Breast epithelium (tissue), 4 donors: Measurements from ENCODE around the gene DCAF10. TPM values are rescaled to one million over a fixed set of nuclear protein-coding genes. Genes with fewer than 3 reads are reported as not detected.
"Not testable (repeated sequence)": the region's sequence is repeated elsewhere in the genome, so short reads cannot be mapped to it uniquely, and the experiment has no call there.

Source experiments
- DNase-seq, 2 donors: peaks; one replicate each; pipeline ENCODE4 v3.0.0-alpha.2; 2019; ENCODE audit warnings: low spot score in 2 of 2
- H3K27ac ChIP-seq, 2 donors: fragments of 200-600 bp; sonication (generic) in 1 of 2; one replicate each; pipeline ENCODE4 v1.5.1; 2016 to 2019; ENCODE audit warnings: mild to moderate bottlenecking in 1 of 2
- H3K27me3 ChIP-seq, 2 donors: fragments of 200-600 bp; sonication (generic) in 1 of 2; one replicate each; pipeline versions ENCODE4 v1.5.1 to v1.6.0; 2017 to 2019; ENCODE audit warnings: control low read depth in 1 of 2, mild to moderate bottlenecking in 1 of 2
- H3K36me3 ChIP-seq: fragments of 200-600 bp; one replicate; pipeline ENCODE4 v1.5.1; 2019
- H3K4me1 ChIP-seq, 2 donors: fragments of 200-600 bp; sonication (generic); one replicate each; pipeline ENCODE4 v1.5.1; 2016 to 2019; ENCODE audit warnings: control low read depth in 1 of 2
- H3K4me3 ChIP-seq, 3 donors: fragments of 200-600 bp; sonication (generic); 1 replicate in 2 of 3; 2 replicates in 1 of 3; pipeline ENCODE4 v1.5.1; 2016 to 2019; ENCODE audit warnings: mild to moderate bottlenecking in 3 of 3, moderate library complexity in 2 of 3
- H3K9me3 ChIP-seq, 2 donors: fragments of 200-600 bp; sonication (generic) in 1 of 2; one replicate each; pipeline ENCODE4 v1.5.1; 2016 to 2019; ENCODE audit warnings: control low read depth in 1 of 2
- POLR2A ChIP-seq: fragments of 450-650 bp; IDR thresholded peaks from one replicate; pipeline ENCODE4 v1.6.1; 2016; ENCODE audit warnings: antibody characterized with exemption, mild to moderate bottlenecking, moderate library complexity
- POLR2AphosphoS5 ChIP-seq, 3 donors: sonication (generic); formaldehyde crosslinking; IDR thresholded peaks; one replicate each; pipeline ENCODE4 v1.6.1; 2017; ENCODE audit warnings: antibody characterized with exemption in 3 of 3
- intact Hi-C: fragments of 100-400 bp; cut with DNase I; formaldehyde crosslinking; loops from one replicate; pipeline ENCODE4 v1.15.1; 2023; ENCODE audit warnings: low total_unique reads
- total RNA-seq, 3 donors: library from RNA; depleted of rRNA; stranded (reverse); fragments of >200 nt; gene quantifications; one replicate each; pipeline ENCODE4 v1.1.0, GENCODE V29; 2016
- TF ChIP-seq, protein P1 (sequence below), 3 donors: fragments of 450-650 bp; IDR thresholded peaks; one replicate each; pipeline ENCODE4 v1.5.1; 2016 to 2017; ENCODE audit warnings: antibody characterized with exemption in 3 of 3, mild to moderate bottlenecking in 3 of 3, moderate library complexity in 3 of 3

The DCAF10 gene
- total RNA-seq, 3 donors from 2014 or later: 29.8 to 44.8 (median 38.7) TPM

DNA sequence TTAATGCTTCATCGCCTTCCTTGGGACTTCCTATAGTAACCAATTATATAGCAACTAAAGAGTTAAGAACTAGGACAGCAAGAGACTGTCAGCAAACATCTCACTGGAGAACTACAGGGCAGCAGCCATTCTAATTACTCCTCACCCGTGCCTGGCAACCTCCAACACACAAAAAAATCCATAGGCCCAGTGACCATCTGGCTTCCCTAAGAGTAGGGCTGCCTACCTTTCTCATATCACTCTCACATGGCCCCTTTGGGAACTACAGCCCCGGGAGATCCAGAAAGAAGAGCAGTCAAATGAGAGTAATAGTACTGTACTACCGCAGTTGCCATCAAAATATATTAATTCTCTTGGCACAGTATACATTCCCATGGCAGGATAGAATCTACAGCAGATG, 5.7 kb downstream of the DCAF10 start:
- TF ChIP-seq, protein P1, sequence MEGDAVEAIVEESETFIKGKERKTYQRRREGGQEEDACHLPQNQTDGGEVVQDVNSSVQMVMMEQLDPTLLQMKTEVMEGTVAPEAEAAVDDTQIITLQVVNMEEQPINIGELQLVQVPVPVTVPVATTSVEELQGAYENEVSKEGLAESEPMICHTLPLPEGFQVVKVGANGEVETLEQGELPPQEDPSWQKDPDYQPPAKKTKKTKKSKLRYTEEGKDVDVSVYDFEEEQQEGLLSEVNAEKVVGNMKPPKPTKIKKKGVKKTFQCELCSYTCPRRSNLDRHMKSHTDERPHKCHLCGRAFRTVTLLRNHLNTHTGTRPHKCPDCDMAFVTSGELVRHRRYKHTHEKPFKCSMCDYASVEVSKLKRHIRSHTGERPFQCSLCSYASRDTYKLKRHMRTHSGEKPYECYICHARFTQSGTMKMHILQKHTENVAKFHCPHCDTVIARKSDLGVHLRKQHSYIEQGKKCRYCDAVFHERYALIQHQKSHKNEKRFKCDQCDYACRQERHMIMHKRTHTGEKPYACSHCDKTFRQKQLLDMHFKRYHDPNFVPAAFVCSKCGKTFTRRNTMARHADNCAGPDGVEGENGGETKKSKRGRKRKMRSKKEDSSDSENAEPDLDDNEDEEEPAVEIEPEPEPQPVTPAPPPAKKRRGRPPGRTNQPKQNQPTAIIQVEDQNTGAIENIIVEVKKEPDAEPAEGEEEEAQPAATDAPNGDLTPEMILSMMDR (IDR thresholded peaks at IDR 0.05): no peak
- no peak for TF ChIP-seq POLR2A
- no peak for TF ChIP-seq POLR2AphosphoS5 (IDR thresholded peaks at IDR 0.05)

DNA sequence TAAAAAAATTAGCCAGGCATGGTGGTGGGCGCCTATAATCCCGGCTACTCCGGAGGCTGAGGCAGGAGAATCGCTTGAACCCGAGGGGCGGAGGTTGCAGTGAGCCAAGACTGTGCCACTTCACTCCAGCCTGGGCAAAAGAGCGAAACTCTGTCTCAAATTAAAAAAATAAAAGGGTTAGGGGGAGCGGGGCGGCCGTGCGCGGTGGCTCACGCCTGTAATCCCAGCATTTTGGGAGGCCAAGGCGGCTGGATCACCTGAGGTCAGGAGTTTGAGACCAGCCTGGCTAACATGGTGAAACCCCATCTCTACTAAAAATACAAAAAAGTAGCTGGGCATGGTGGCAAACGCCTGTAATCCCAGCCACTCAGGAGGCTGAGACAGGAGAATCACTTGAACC, 9.1 kb downstream of the DCAF10 start:
- intact Hi-C loops: loop anchor here (2.0 kb wide), 1 partner anchor 17 kb away; no protein-coding TSS in a partner anchor
- not testable (repeated sequence) for H3K27me3 ChIP-seq

More for the DNA sequence above, 5.7 kb downstream of the DCAF10 start:
- Histone ChIP-seq H3K4me1 (peaks cover 0 to 13% of the 10 kb centered on the region in 2 donors), H3K9me3 (no peaks in the 10 kb centered on the region), H3K27ac (no peak overlapping the region), H3K27me3 (no peaks in the 10 kb centered on the region), H3K4me3 (no peak overlapping the region), H3K36me3 (no peaks in the 10 kb centered on the region)
- DNase-seq: no peak
- intact Hi-C loops: no loop called here

DNA sequence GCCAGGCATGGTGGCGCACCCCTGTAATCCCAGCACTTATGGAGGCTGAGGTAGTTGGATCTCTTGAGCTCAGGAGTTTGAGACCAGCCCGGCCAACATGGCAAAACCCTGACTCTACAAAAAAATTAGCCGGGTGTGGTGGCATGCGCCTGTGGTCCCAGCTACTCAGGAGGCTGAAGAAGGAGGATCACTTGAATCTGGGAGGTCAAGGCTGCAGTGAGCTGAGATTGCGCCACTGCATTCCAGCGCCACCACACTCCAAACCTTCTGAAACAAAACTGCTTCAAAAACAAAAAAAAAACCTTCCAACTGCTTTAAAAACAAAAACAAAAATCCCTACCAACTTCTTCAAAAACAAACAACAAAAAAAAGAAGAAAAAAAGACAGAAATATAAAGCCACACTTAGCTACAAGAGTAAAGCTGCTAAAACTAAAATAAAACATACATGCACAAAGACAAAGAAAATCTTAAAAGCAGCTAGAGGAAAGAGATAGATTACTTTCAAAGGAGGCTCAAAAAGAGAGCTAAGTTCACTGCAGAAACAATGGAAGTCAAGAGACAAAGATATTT, 11.4 kb downstream of the DCAF10 start:
- H3K27me3 ChIP-seq: no peaks in the 10 kb centered on the region
- H3K9me3 ChIP-seq: no peaks in the 10 kb centered on the region
- no peaks in the 10 kb centered on the region for H3K4me1 ChIP-seq
- H3K4me3 ChIP-seq: no peak overlapping the region
- H3K36me3 ChIP-seq: no peaks in the 10 kb centered on the region
- no peak for DNase-seq
- intact Hi-C loops: loop anchor here (2.0 kb wide), 1 partner anchor 15 kb away; no protein-coding TSS in a partner anchor
- TF ChIP-seq POLR2A: no peak
- no peak overlapping the region for H3K27ac ChIP-seq

More for the DNA sequence above, 9.1 kb downstream of the DCAF10 start:
- not testable (repeated sequence) for H3K9me3 ChIP-seq, H3K36me3 ChIP-seq, H3K4me3 ChIP-seq, DNase-seq, H3K27ac ChIP-seq, H3K4me1 ChIP-seq

DNA sequence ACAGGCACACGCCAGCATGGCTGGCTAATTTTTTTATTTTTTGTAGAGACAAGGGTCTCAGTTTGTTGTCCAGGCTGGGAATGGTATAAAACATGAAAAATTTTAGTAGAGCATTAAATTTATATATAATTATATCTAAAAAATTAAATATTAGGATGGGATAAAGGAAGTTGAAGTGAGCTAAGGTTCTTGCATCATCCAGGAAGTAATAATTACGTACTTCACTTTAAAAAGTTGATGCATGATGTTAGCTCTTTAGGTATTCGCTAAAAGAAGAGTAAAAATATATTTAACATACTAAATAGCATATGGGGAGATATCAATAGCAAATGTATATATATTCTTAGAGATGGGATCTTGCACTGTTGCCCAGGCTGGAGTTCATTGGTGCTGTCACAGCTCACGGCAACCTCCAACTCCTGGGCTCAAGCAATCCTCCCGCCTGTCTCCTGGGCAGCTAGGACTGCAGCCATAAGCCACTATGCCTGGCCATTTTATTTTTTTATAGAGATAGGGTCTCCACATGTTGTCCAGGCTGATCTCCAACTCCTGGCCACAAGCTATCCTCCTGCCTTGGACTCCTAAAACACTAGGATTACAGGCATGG, 12.3 kb downstream of the DCAF10 start:
- intact Hi-C loops: no loop called here
- no peak overlapping the region for H3K4me3 ChIP-seq
- TF ChIP-seq POLR2AphosphoS5 (IDR thresholded peaks at IDR 0.05): no peak
- TF ChIP-seq, protein P1 (IDR thresholded peaks at IDR 0.05): no peak
- TF ChIP-seq POLR2A: no peak
- no peak overlapping the region for H3K27ac ChIP-seq
- no peaks in the 10 kb centered on the region for H3K9me3 ChIP-seq
- no peaks in the 10 kb centered on the region for H3K4me1 ChIP-seq
- no peaks in the 10 kb centered on the region for H3K36me3 ChIP-seq
- no peaks in the 10 kb centered on the region for H3K27me3 ChIP-seq
- DNase-seq: no peak

DNA sequence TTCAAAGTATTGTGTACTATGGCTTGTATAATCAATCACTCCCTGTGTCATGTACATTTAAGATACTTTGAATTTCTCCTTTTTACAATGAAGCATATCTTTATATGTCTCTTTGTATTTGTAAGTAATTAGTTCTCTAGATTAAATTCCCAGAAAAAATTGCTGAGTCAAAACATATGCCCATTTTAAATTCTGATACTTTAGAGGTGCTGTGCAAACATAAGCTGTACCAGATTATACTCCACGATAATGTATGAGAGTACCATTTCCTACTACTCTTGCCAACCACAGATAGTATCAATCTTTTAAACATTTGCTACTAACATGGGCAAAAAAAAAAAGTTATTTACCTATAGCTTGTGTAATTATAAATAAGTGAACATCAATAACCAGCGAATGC, 18.3 kb downstream of the DCAF10 start:
- no peaks in the 10 kb centered on the region for H3K27me3 ChIP-seq
- H3K4me1 ChIP-seq: no peaks in the 10 kb centered on the region
- H3K36me3 ChIP-seq: no peaks in the 10 kb centered on the region
- TF ChIP-seq POLR2AphosphoS5 (IDR thresholded peaks at IDR 0.05) (no peak), POLR2A (no peak)
- TF ChIP-seq, protein P1 (IDR thresholded peaks at IDR 0.05): no peak
- DNase-seq: no peak
- H3K4me3 ChIP-seq: no peak overlapping the region
- intact Hi-C loops: loop anchor here (1.0 kb wide), 1 partner anchor 10 kb away; no protein-coding TSS in a partner anchor
- H3K9me3 ChIP-seq: no peaks in the 10 kb centered on the region
- no peak overlapping the region for H3K27ac ChIP-seq

DNA sequence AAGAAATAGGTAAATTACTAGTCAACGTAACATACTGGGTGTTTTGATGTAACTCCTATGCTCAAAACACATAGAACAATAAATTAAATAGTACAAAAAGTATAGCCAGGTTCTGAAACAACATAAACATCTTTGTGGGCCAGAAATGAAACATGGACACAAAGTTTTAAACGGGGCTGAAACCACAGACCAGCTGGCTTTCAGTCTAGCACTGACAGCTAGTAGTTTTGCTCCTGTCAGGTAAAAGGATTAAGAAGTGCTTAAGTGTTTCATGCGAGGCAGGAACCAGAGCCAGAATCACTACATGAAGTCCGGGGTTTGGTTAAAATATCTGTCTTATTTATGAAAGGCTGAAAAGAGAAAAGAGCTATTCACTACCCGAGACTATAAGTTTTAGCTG, 19.5 kb downstream of the DCAF10 start:
- no peaks in the 10 kb centered on the region for H3K9me3 ChIP-seq
- DNase-seq: no peak
- intact Hi-C loops: no loop called here
- H3K27ac ChIP-seq: no peak overlapping the region
- H3K4me1 ChIP-seq: no peaks in the 10 kb centered on the region
- no peaks in the 10 kb centered on the region for H3K27me3 ChIP-seq
- H3K36me3 ChIP-seq: no peaks in the 10 kb centered on the region
- H3K4me3 ChIP-seq: no peak overlapping the region
- no peak for TF ChIP-seq POLR2A
- TF ChIP-seq, protein P1 (IDR thresholded peaks at IDR 0.05): no peak
- TF ChIP-seq POLR2AphosphoS5 (IDR thresholded peaks at IDR 0.05): no peak

DNA sequence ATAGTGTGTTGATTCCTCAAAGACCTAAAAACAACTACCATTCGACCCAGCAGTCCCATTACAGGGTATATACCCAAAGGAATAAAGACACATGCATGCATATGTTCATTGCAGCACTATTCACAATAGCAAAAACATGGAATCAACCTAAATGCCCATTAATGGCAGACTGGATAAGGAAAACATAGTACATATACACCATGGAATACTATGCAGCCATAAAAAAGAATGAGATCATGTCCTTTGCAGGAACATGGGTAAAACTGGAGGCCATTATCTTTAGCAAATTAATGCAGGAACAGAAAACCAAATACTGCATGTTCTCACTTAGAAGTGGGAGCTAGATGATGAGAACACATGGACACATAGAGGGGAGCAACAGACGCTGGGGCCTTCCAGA, 24.6 kb downstream of the DCAF10 start:
- H3K4me3 ChIP-seq, H3K36me3 ChIP-seq, H3K27ac ChIP-seq, H3K9me3 ChIP-seq, intact Hi-C loops, H3K4me1 ChIP-seq, DNase-seq, H3K27me3 ChIP-seq: not testable (repeated sequence)
